ENCODE measurements around the gene ERCC2. TPM values are rescaled to one million over a fixed set of nuclear protein-coding genes. Genes with fewer than 3 reads are reported as not detected.
"Not testable (repeated sequence)": the region's sequence is repeated elsewhere in the genome, so short reads cannot be mapped to it uniquely, and the experiment has no call there.

Gene ERCC2
- total RNA-seq, 1 donor = 52.5 TPM

DNA sequence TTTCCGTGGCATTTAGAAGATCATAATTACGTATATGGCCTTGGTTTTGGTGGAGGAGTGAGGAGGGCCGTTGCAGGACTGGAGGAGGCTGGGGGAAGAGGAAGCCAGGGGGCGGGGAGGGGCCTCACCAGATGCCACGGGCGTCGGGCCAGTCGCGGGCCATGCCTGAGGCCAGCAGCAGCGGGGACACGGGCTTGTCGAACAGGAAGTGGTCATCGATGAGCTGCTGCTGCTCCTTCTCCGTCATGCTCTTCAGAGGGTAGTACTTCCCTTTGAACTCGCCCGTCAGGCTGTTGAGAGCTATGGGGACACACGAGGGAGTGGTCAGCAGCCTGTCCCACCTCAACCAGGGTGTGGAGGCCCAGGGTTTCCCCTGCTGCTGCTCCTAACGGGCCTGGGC, 58.8 kb downstream of the ERCC2 start:
- H2AFZ ChIP-seq (ENCODE audit: low read length) = peak overlapping the region; percentile 60

DNA sequence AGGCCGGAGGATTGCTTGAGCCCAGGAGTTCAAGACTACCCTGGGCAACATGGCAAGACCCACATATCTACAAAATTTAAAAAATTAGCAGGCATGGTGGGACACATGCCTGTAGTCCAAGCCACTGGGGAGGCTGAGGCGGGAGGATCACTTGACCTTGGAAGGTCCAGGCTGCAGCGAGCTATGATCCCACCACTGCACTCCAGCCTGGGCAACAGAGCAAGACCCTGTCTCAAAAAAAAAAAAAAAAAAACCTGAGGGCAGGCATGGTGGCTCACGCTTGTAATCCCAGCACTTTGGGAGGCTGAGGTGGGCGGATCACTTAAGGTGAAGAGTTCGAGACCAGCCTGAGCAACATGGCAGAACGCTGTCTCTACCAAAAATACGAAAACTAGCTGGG, 61.1 kb downstream of the ERCC2 start:
- H3K4me3 ChIP-seq (ENCODE audit: insufficient read depth, low read length); H3K9me3 ChIP-seq (ENCODE audit: low read depth, low read length); H3K4me2 ChIP-seq (ENCODE audit: insufficient read depth, low read length); H4K20me1 ChIP-seq (ENCODE audit: insufficient read depth, low read length); DNase-seq (ENCODE audit: insufficient read length, low spot score, missing footprints); H2AFZ ChIP-seq (ENCODE audit: low read length); H3K27ac ChIP-seq (ENCODE audit: low read depth, low read length); H3K36me3 ChIP-seq (ENCODE audit: insufficient read depth, low read length); H3K27me3 ChIP-seq (ENCODE audit: insufficient read depth, low read length); H3K79me2 ChIP-seq (ENCODE audit: insufficient read depth, low read length); H3K4me1 ChIP-seq (ENCODE audit: insufficient read depth, low read length): not testable (repeated sequence)

More for the DNA sequence above, 58.8 kb downstream of the ERCC2 start:
- Histone ChIP-seq H3K9me3 (ENCODE audit: low read depth, low read length) (no peaks in the 10 kb centered on the region), H4K20me1 (ENCODE audit: insufficient read depth, low read length) (no peaks in the 10 kb centered on the region), H3K27ac (ENCODE audit: low read depth, low read length) (no peak overlapping the region), H3K36me3 (ENCODE audit: insufficient read depth, low read length) (no peaks in the 10 kb centered on the region), H3K4me1 (ENCODE audit: insufficient read depth, low read length) (no peaks in the 10 kb centered on the region), H3K4me3 (ENCODE audit: insufficient read depth, low read length) (no peak overlapping the region), H3K27me3 (ENCODE audit: insufficient read depth, low read length) (peaks cover 22% of the 10 kb centered on the region), H3K4me2 (ENCODE audit: insufficient read depth, low read length) (no peak overlapping the region), H3K79me2 (ENCODE audit: insufficient read depth, low read length) (no peaks in the 10 kb centered on the region)
- TF ChIP-seq, protein P1, sequence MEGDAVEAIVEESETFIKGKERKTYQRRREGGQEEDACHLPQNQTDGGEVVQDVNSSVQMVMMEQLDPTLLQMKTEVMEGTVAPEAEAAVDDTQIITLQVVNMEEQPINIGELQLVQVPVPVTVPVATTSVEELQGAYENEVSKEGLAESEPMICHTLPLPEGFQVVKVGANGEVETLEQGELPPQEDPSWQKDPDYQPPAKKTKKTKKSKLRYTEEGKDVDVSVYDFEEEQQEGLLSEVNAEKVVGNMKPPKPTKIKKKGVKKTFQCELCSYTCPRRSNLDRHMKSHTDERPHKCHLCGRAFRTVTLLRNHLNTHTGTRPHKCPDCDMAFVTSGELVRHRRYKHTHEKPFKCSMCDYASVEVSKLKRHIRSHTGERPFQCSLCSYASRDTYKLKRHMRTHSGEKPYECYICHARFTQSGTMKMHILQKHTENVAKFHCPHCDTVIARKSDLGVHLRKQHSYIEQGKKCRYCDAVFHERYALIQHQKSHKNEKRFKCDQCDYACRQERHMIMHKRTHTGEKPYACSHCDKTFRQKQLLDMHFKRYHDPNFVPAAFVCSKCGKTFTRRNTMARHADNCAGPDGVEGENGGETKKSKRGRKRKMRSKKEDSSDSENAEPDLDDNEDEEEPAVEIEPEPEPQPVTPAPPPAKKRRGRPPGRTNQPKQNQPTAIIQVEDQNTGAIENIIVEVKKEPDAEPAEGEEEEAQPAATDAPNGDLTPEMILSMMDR (IDR thresholded peaks at IDR 0.05; ENCODE audit: extremely low read depth, low read depth, low read length) = no peak
- peak; percentile 79 for DNase-seq (ENCODE audit: insufficient read length, low spot score, missing footprints)

DNA sequence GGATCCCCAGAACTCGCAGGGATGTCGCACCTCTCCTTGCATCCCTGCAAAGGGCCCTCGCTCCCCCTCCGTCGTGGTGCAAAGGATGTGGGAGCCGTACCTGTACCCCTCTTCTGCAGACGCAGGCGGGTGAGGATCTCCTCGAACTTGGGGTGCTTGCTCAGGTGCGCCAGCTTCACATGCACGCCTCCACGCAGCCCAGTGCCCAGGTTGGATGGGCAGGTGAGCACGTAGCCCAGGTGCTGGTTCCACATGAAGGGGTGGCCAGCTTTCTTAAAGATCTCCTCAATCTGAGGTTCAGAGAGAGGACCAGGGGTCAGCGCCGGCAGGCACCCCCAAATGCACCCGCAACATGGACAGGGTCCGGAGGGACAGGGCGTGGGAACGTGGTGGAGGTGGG, 63.0 kb downstream of the ERCC2 start:
- no peak overlapping the region for H2AFZ ChIP-seq (ENCODE audit: low read length)
- peaks cover 3% of the 10 kb centered on the region for H4K20me1 ChIP-seq (ENCODE audit: insufficient read depth, low read length)
- peaks cover 3% of the 10 kb centered on the region for H3K4me1 ChIP-seq (ENCODE audit: insufficient read depth, low read length)
- no peaks in the 10 kb centered on the region for H3K9me3 ChIP-seq (ENCODE audit: low read depth, low read length)
- H3K4me3 ChIP-seq (ENCODE audit: insufficient read depth, low read length) = no peak overlapping the region
- peak; percentile 41 for DNase-seq (ENCODE audit: insufficient read length, low spot score, missing footprints)
- H3K4me2 ChIP-seq (ENCODE audit: insufficient read depth, low read length) = no peak overlapping the region
- no peaks in the 10 kb centered on the region for H3K79me2 ChIP-seq (ENCODE audit: insufficient read depth, low read length)
- no peak overlapping the region for H3K27ac ChIP-seq (ENCODE audit: low read depth, low read length)
- H3K36me3 ChIP-seq (ENCODE audit: insufficient read depth, low read length) = no peaks in the 10 kb centered on the region
- H3K27me3 ChIP-seq (ENCODE audit: insufficient read depth, low read length) = no peaks in the 10 kb centered on the region
- TF ChIP-seq, protein P1 (IDR thresholded peaks at IDR 0.05; ENCODE audit: extremely low read depth, low read depth, low read length) = no peak

DNA sequence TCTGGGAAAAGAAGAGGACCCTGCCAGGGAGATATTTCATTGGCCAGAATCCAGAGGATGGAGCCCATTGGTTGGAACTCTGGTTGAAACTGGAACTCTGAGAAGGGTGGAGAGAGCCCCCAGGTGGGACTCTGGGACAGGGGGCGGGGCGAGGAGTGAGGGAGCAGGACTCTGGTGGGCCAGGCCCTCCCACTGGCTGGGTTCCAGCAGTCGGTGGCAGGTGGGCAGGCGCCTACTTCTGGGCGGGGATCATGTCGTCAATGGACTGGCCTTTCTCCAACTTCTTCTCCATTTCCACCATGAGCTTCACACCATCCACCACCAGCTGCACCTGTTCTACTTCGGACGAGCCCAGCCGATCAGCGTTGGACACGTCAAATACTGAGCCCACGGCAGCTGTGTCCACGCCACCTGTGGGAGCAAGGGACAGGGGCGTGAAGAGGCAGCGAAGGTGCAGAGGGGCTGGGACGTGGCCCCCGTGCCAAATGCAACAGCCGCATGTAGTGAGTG, 63.8 kb downstream of the ERCC2 start:
- Histone ChIP-seq H3K27ac (ENCODE audit: low read depth, low read length) (no peak overlapping the region), H2AFZ (ENCODE audit: low read length) (no peak overlapping the region), H4K20me1 (ENCODE audit: insufficient read depth, low read length) (peaks cover 3% of the 10 kb centered on the region), H3K4me3 (ENCODE audit: insufficient read depth, low read length) (no peak overlapping the region), H3K4me2 (ENCODE audit: insufficient read depth, low read length) (no peak overlapping the region), H3K36me3 (ENCODE audit: insufficient read depth, low read length) (peaks cover 2% of the 10 kb centered on the region), H3K27me3 (ENCODE audit: insufficient read depth, low read length) (no peaks in the 10 kb centered on the region), H3K79me2 (ENCODE audit: insufficient read depth, low read length) (no peaks in the 10 kb centered on the region), H3K4me1 (ENCODE audit: insufficient read depth, low read length) (peaks cover 3% of the 10 kb centered on the region), H3K9me3 (ENCODE audit: low read depth, low read length) (no peaks in the 10 kb centered on the region)
- TF ChIP-seq, protein P1 (IDR thresholded peaks at IDR 0.05; ENCODE audit: extremely low read depth, low read depth, low read length) = no peak
- DNase-seq (ENCODE audit: insufficient read length, low spot score, missing footprints) = peak; percentile 71

Measured in osteoblast (primary cell).